Measurements from ENCODE around the gene MITF. TPM values are rescaled to one million over a fixed set of nuclear protein-coding genes. Genes with fewer than 3 reads are reported as not detected.

Gene MITF
- total RNA-seq, 1 donor from 2014 or later: 5.8 TPM

GRCh38 chr3:69695933-69696332 lies 43.3 kb upstream of the MITF start:
- no peaks in the 10 kb centered on the region for H3K36me3 Mint-ChIP-seq (ENCODE audit: unreplicated experiment)
- no peak overlapping the region for H3K27ac Mint-ChIP-seq (ENCODE audit: unreplicated experiment)
- no peaks in the 10 kb centered on the region for H3K9me3 Mint-ChIP-seq (ENCODE audit: unreplicated experiment)
- no peaks in the 10 kb centered on the region for H3K27me3 Mint-ChIP-seq (ENCODE audit: unreplicated experiment)
- TF ChIP-seq CTCF (IDR thresholded peaks at IDR 0.05): no peak
- no peak for DNase-seq (ENCODE audit: extremely low spot score, unreplicated experiment)
- H3K4me1 Mint-ChIP-seq (ENCODE audit: unreplicated experiment): peaks cover 2% of the 10 kb centered on the region
- H3K4me3 Mint-ChIP-seq (ENCODE audit: unreplicated experiment): no peak overlapping the region

- Mint-ChIP-seq H3K27me3 (ENCODE audit: unreplicated experiment) (no peaks in the 10 kb centered on the region), H3K27ac (ENCODE audit: unreplicated experiment) (no peak overlapping the region), H3K36me3 (ENCODE audit: unreplicated experiment) (no peaks in the 10 kb centered on the region), H3K4me1 (ENCODE audit: unreplicated experiment) (peaks cover 2% of the 10 kb centered on the region), H3K9me3 (ENCODE audit: unreplicated experiment) (peaks cover 3% of the 10 kb centered on the region), H3K4me3 (ENCODE audit: unreplicated experiment) (no peak overlapping the region)
- DNase-seq (ENCODE audit: extremely low spot score, unreplicated experiment): no peak
- TF ChIP-seq CTCF (IDR thresholded peaks at IDR 0.05): no peak
Observed at GRCh38 chr3:69696367-69696766, 42.9 kb upstream of the MITF start.

- Mint-ChIP-seq H3K36me3 (ENCODE audit: unreplicated experiment) (peaks cover 3% of the 10 kb centered on the region), H3K27me3 (ENCODE audit: unreplicated experiment) (no peaks in the 10 kb centered on the region), H3K9me3 (ENCODE audit: unreplicated experiment) (peaks cover 13% of the 10 kb centered on the region), H3K4me3 (ENCODE audit: unreplicated experiment) (no peak overlapping the region), H3K27ac (ENCODE audit: unreplicated experiment) (no peak overlapping the region), H3K4me1 (ENCODE audit: unreplicated experiment) (no peaks in the 10 kb centered on the region)
- no peak for TF ChIP-seq CTCF (IDR thresholded peaks at IDR 0.05)
- no peak for DNase-seq (ENCODE audit: extremely low spot score, unreplicated experiment)
Observed at GRCh38 chr3:69697381-69697780, 41.9 kb upstream of the MITF start.

- peaks cover 3% of the 10 kb centered on the region for H3K36me3 Mint-ChIP-seq (ENCODE audit: unreplicated experiment)
- peaks cover 25% of the 10 kb centered on the region for H3K9me3 Mint-ChIP-seq (ENCODE audit: unreplicated experiment)
- no peak overlapping the region for H3K4me3 Mint-ChIP-seq (ENCODE audit: unreplicated experiment)
- no peaks in the 10 kb centered on the region for H3K4me1 Mint-ChIP-seq (ENCODE audit: unreplicated experiment)
- no peak for TF ChIP-seq CTCF (IDR thresholded peaks at IDR 0.05)
- DNase-seq (ENCODE audit: extremely low spot score, unreplicated experiment): no peak
- H3K27ac Mint-ChIP-seq (ENCODE audit: unreplicated experiment): no peak overlapping the region
- H3K27me3 Mint-ChIP-seq (ENCODE audit: unreplicated experiment): no peaks in the 10 kb centered on the region
Observed at GRCh38 chr3:69698728-69699127, 40.5 kb upstream of the MITF start.

GRCh38 chr3:69699183-69699582 lies 40.1 kb upstream of the MITF start:
- peaks cover 3% of the 10 kb centered on the region for H3K36me3 Mint-ChIP-seq (ENCODE audit: unreplicated experiment)
- TF ChIP-seq CTCF (IDR thresholded peaks at IDR 0.05): no peak
- H3K4me1 Mint-ChIP-seq (ENCODE audit: unreplicated experiment): no peaks in the 10 kb centered on the region
- H3K27ac Mint-ChIP-seq (ENCODE audit: unreplicated experiment): no peak overlapping the region
- H3K4me3 Mint-ChIP-seq (ENCODE audit: unreplicated experiment): no peak overlapping the region
- peaks cover 25% of the 10 kb centered on the region for H3K9me3 Mint-ChIP-seq (ENCODE audit: unreplicated experiment)
- no peaks in the 10 kb centered on the region for H3K27me3 Mint-ChIP-seq (ENCODE audit: unreplicated experiment)
- no peak for DNase-seq (ENCODE audit: extremely low spot score, unreplicated experiment)

Data from osteocyte (in vitro differentiated cells).